MM.1S (cell line): ENCODE results near the gene CCDC154.

ENCODE experiments used
- DNase-seq: peaks from one replicate; pipeline ENCODE4 v3.0.0-alpha.2; 2015
- H2AFZ ChIP-seq: fragments of 300-600 bp; sonication (generic); 2 replicates; pipeline ENCODE4 v1.6.0; 2016; ENCODE audit warnings: antibody characterized with exemption, low read length
- H3F3A ChIP-seq: fragments of 300-600 bp; sonication (generic); 2 replicates; pipeline ENCODE4 v1.6.1; 2016; ENCODE audit warnings: mild to moderate bottlenecking, antibody characterized with exemption, low read length, moderate library complexity, mixed read lengths; ENCODE audit not compliant: insufficient read depth
- H3K27ac ChIP-seq: fragments of 300-600 bp; sonication (generic); 2 replicates; pipeline ENCODE4 v1.5.1; 2016; ENCODE audit warnings: mild to moderate bottlenecking, low read length
- H3K27me3 ChIP-seq: fragments of 300-600 bp; sonication (generic); replicated peaks from 2 replicates; pipeline ENCODE4 v1.6.0; 2016; ENCODE audit warnings: low read length; ENCODE audit not compliant: insufficient read depth
- H3K36me3 ChIP-seq: fragments of 300-600 bp; sonication (generic); replicated peaks from 2 replicates; pipeline ENCODE4 v1.6.1; 2016; ENCODE audit warnings: mild to moderate bottlenecking, low read length, mixed read lengths; ENCODE audit not compliant: insufficient read depth
- H3K4me1 ChIP-seq: fragments of 300-600 bp; sonication (generic); 2 replicates; pipeline ENCODE4 v1.6.1; 2016; ENCODE audit warnings: low read length, mixed read lengths
- H3K4me2 ChIP-seq: fragments of 300-600 bp; sonication (generic); 2 replicates; pipeline ENCODE4 v1.6.0; 2016; ENCODE audit warnings: low read depth, low read length
- H3K4me3 ChIP-seq: fragments of 300-600 bp; sonication (generic); 2 replicates; pipeline ENCODE4 v1.5.1; 2016; ENCODE audit warnings: low read length, mixed read lengths
- H3K79me2 ChIP-seq: fragments of 300-600 bp; sonication (generic); 2 replicates; pipeline ENCODE4 v1.6.1; 2016; ENCODE audit warnings: mixed run types, low read length, mixed read lengths
- H3K9ac ChIP-seq: fragments of 300-600 bp; sonication (generic); 2 replicates; pipeline ENCODE4 v1.6.1; 2016; ENCODE audit warnings: low read length, mixed read lengths
- H3K9me2 ChIP-seq: fragments of 300-600 bp; sonication (generic); replicated peaks from 2 replicates; pipeline ENCODE4 v1.6.1; 2016; ENCODE audit warnings: mild to moderate bottlenecking, low read length, mixed read lengths; ENCODE audit not compliant: insufficient read depth
- H3K9me3 ChIP-seq: fragments of 300-600 bp; sonication (generic); replicated peaks from 2 replicates; pipeline ENCODE4 v1.6.1; 2016; ENCODE audit warnings: mild to moderate bottlenecking, low read length, mixed read lengths; ENCODE audit not compliant: insufficient read depth
- H4K20me1 ChIP-seq: fragments of 300-600 bp; sonication (generic); 2 replicates; pipeline ENCODE4 v1.6.1; 2016; ENCODE audit warnings: mild to moderate bottlenecking, low read length, moderate library complexity, mixed read lengths; ENCODE audit not compliant: insufficient read depth
- CTCF ChIP-seq: fragments of 300-600 bp; sonication (generic); IDR thresholded peaks from 2 replicates; pipeline ENCODE4 v1.5.1; 2016; ENCODE audit warnings: antibody characterized with exemption, low read length, mixed read lengths
- EZH2 ChIP-seq: fragments of 300-600 bp; sonication (generic); optimal IDR thresholded peaks from 2 replicates; pipeline ENCODE3; 2017; ENCODE audit warnings: low read depth, mild to moderate bottlenecking, antibody characterized with exemption, low read length, mixed read lengths
- EZH2phosphoT487 ChIP-seq: fragments of 300-600 bp; sonication (generic); IDR thresholded peaks from 2 replicates; pipeline ENCODE4 v1.6.1; 2018; ENCODE audit warnings: antibody characterized with exemption, low read length

CCDC154 gene

DNA sequence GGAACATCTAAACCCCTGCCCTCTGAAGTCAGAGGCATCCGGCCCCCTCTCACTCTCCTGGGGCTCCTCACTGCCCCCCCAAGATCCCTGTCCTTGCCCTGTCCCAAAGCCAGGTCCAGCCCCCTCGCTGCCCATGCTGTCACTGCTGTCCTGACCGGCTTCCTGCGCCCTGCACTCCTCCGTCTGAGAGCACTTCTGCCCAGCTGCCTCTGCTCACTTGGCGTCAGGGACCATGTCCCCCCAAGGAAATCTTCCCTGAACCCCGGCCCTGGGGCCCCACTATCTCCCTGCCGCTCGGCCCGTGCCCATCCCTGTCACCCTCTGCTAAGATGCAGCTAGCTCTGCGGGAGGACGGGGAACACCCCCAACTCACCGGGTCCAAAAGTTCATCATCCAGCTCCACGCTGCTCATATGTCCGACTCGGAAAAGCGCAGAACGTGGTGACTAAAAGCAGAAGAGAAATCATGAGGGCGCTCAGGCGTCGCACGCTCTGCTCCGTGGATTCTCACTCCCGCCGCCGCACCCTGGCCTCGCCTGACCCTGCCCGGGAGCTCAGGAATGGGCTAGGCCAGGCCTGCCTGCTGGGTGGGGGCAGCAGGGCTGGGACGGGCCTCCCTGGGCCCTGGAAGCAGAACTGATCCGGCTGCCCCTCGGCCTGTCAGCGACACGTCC is 20.7 kb upstream of the CCDC154 start:
- Histone ChIP-seq H3K4me3 (no peak overlapping the region), H3K79me2 (peaks cover 34% of the 10 kb centered on the region), H4K20me1 (no peaks in the 10 kb centered on the region), H3K9me2 (no peaks in the 10 kb centered on the region), H3F3A (no peaks in the 10 kb centered on the region), H3K36me3 (no peaks in the 10 kb centered on the region), H2AFZ (no peak overlapping the region), H3K4me2 (no peak overlapping the region), H3K9ac (no peak overlapping the region), H3K9me3 (no peaks in the 10 kb centered on the region), H3K27ac (no peak overlapping the region), H3K27me3 (no peaks in the 10 kb centered on the region), H3K4me1 (no peaks in the 10 kb centered on the region)
- DNase-seq: no peak
- TF ChIP-seq EZH2 (no peak), EZH2phosphoT487 (no peak), CTCF (no peak)

DNA sequence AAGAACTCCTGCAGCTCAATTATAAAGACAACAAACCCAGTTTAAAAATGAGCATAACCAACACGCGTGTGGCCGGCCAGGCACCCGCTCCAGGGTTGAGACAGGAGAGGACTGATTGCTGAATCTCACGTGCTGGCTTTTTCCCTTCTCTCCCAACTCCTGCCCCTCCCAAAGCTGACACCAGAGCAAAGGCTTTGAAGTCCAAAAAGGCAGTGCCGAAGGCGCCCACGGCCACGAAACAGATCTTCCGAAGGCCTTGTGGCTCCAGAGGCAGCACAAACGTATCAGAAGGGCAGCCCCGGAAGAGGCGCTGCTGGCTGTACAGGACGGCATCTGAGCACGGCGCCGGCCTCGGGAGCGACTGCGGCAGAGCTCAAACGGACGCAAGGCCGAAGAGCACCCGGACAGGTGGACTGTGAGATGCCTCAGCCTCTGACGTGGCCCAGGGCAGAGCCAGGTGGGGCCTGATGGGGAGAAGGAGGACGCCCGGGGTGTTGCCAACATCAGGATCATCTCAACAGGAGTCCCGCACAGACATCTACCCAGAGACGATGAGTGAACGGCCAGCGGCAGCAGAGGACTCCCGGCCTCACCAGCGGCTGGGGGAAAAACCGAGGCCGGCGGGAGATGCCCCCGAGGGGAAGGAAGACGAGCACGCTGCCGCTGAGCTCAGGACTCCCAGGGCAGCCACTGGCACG is 20.0 kb upstream of the CCDC154 start:
- peaks cover 28% of the 10 kb centered on the region for H3K79me2 ChIP-seq
- no peak for TF ChIP-seq EZH2
- H3K27me3 ChIP-seq: no peaks in the 10 kb centered on the region
- no peak overlapping the region for H3K4me3 ChIP-seq
- no peak for DNase-seq
- no peaks in the 10 kb centered on the region for H3K9me2 ChIP-seq
- H3K4me2 ChIP-seq: no peak overlapping the region
- no peaks in the 10 kb centered on the region for H3K4me1 ChIP-seq
- H4K20me1 ChIP-seq: no peaks in the 10 kb centered on the region
- H2AFZ ChIP-seq: no peak overlapping the region
- no peaks in the 10 kb centered on the region for H3K9me3 ChIP-seq
- H3K27ac ChIP-seq: no peak overlapping the region
- H3K36me3 ChIP-seq: no peaks in the 10 kb centered on the region
- no peak overlapping the region for H3K9ac ChIP-seq
- no peaks in the 10 kb centered on the region for H3F3A ChIP-seq

GRCh38 chr16:1461146-1461545 is 16.8 kb upstream of the CCDC154 start:
- no peaks in the 10 kb centered on the region for H3K4me1 ChIP-seq
- no peak overlapping the region for H3K9ac ChIP-seq
- H3K36me3 ChIP-seq: no peaks in the 10 kb centered on the region
- no peaks in the 10 kb centered on the region for H3F3A ChIP-seq
- no peak overlapping the region for H2AFZ ChIP-seq
- no peaks in the 10 kb centered on the region for H4K20me1 ChIP-seq
- H3K27me3 ChIP-seq: no peaks in the 10 kb centered on the region
- no peak overlapping the region for H3K27ac ChIP-seq
- no peak overlapping the region for H3K4me2 ChIP-seq
- H3K79me2 ChIP-seq: peaks cover 6% of the 10 kb centered on the region; the same call in 1 of the 2 replicates
- DNase-seq: no peak
- no peak overlapping the region for H3K4me3 ChIP-seq
- H3K9me3 ChIP-seq: no peaks in the 10 kb centered on the region
- TF ChIP-seq CTCF (no peak), EZH2 (no peak), EZH2phosphoT487 (no peak)
- H3K9me2 ChIP-seq: no peaks in the 10 kb centered on the region
